ENCODE measurements around the gene YDJC. TPM values are rescaled to one million over a fixed set of nuclear protein-coding genes. Genes with fewer than 3 reads are reported as not detected.
"Not testable (repeated sequence)": the region's sequence is repeated elsewhere in the genome, so short reads cannot be mapped to it uniquely, and the experiment has no call there.

The YDJC gene
- total RNA-seq, 4 donors from 2014 or later, result 28.6 to 34.6 (median 30.9) TPM

DNA sequence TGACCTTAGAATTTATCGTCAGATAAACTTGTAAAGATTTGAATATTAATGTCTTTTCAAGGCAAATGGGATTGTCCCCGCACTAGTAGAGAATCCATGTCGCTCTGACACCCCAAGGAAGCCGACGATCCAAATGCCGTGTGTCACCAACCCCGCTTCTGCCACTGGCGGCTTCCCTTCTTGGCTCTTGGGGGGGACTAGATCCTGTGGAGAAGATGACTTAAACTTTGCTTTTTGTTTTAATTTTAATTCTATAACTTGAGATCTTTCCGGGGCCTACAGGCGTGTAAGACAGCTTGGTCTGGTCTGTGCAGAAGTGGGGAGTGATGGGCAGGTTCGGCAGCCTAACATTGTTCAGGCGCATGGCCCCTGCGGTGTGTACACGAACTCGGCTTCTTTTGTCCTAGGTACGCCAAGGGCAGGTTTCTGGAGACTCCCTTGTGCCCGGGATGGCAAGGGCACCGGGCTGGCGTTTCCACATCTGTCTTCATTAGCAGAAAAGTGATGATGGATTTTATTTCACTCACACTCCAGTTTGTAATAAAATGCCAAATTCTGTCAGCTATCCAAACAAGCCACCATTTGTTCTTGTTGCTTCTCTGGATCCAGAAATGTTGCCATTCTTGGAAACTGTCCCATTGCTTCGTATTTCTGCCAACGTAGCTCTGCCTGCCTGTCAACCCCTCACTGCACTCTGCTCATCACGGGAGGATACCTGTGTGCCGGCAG is 6.7 kb downstream of the YDJC start:
- Histone ChIP-seq H3K27me3 (no peaks in the 10 kb centered on the region), H3K9me3 (no peaks in the 10 kb centered on the region), H3K36me3 (peaks cover 13% of the 10 kb centered on the region), H3K27ac (no peak overlapping the region), H3K4me3 (no peak overlapping the region), H3K4me1 (peaks cover 38% of the 10 kb centered on the region)
- no peak for DNase-seq (ENCODE audit: low spot score in 2 of 2)
- TF ChIP-seq POLR2A (IDR thresholded peaks at IDR 0.05) (no peak), CTCF (IDR thresholded peaks at IDR 0.05) (no peak), POLR2AphosphoS5 (IDR thresholded peaks at IDR 0.05) (no peak), EP300 (IDR thresholded peaks at IDR 0.05) (no peak)
- 66% methylated on average over 23 of the region's 23 CpGs for WGBS

DNA sequence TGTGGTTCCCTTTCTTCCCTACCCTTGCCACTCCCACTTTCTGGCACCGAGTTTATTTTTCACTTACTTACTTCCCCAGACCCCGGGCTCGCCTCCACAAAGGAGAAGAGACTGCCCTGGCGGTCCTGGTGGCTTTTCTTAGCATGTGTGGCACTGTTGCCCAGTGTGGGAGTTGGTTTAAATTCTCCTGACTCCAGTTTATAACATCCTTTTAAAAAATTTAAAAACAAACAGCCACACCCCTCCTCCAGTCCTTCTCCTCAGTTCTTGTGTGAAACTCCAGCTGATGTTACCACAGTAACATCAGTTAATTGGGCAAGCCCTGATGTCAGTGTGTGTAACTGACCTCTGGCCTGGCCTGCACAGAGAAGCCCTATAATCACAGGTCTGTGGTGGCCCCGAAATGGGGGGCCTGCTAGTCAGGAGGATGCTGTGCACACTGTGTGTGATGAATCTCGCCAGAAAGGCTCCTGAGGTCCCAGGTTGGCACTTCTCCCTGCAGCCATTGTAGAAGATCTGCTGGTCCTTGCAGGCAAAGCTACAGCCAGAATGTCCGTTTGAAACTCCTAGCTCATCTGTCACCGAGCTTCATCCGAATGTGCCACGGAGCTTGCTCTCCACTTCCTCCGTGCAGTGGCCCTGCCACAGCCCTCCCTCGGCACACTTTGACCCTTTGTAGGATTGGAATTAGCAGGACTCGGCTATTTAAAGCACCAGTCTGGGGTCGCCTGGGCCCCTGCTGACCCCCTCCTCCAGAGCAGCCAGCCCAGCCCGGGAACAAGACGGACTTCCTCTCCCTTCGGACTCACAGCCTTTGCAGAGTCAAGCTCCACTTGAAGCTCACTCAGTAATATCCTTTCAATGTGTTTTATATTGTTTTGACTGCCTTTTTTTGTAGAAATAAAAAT is 7.6 kb downstream of the YDJC start:
- DNase-seq (ENCODE audit: low spot score in 2 of 2), result no peak
- Histone ChIP-seq H3K27ac (no peak overlapping the region), H3K4me3 (no peak overlapping the region), H3K9me3 (no peaks in the 10 kb centered on the region), H3K36me3 (peaks cover 16% of the 10 kb centered on the region), H3K4me1 (peaks cover 37% of the 10 kb centered on the region), H3K27me3 (no peaks in the 10 kb centered on the region)
- 67% methylated on average over 17 of the region's 17 CpGs for WGBS
- no peak for TF ChIP-seq CTCF (IDR thresholded peaks at IDR 0.05)
- no peak for TF ChIP-seq EP300 (IDR thresholded peaks at IDR 0.05)
- no peak for TF ChIP-seq POLR2AphosphoS5 (IDR thresholded peaks at IDR 0.05)
- no peak for TF ChIP-seq POLR2A (IDR thresholded peaks at IDR 0.05)

DNA sequence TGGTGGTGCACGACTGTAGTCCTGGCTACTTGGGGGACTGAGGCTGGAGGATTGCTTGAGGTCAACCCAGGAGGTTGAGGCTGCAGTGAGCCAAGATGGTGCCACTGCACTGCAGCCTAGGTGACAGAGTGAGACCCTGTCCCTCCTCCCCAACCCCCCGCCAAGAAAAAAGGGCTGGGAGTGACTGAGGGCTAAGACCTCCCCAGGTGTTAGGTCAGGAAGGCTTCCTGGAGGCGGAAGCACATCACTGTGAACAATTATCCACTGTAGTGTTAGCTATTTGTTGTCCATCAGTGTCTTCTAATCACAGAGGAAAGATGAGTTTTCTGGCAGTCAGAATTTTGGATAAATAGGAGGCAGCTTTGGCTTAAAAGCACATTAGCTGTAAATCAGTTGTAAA is 8.8 kb downstream of the YDJC start:
- Histone ChIP-seq H3K27me3 (no peaks in the 10 kb centered on the region), H3K9me3 (no peaks in the 10 kb centered on the region), H3K36me3 (peaks cover 16% of the 10 kb centered on the region), H3K4me3 (no peak overlapping the region), H3K27ac (no peak overlapping the region), H3K4me1 (peaks cover 35% of the 10 kb centered on the region)
- DNase-seq (ENCODE audit: low spot score in 2 of 2), result no peak
- WGBS, result 80% methylated on average over 1 of the region's 3 CpGs
- TF ChIP-seq EP300 (IDR thresholded peaks at IDR 0.05), result no peak
- TF ChIP-seq POLR2A (IDR thresholded peaks at IDR 0.05), result no peak
- no peak for TF ChIP-seq POLR2AphosphoS5 (IDR thresholded peaks at IDR 0.05)
- no peak for TF ChIP-seq CTCF (IDR thresholded peaks at IDR 0.05)

DNA sequence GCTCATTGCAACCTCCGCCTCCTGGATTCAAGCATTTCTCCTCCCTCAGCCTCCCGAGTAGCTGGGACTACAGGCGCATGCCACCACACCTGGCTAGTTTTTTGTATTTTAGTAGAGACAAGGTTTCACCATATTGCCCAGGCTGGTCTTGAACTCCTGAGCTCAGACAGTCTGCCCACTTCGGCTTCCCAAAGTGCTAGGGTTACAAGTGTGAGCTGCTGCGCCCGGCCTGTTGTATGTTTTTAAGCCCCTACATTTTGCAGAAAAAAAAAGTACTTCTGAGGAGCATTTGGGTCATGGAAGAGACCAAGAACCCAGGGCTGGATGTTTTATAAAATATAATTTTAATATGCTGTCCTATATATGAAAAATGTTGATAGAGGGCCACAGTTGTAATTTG is 12.5 kb downstream of the YDJC start:
- peaks cover 36% of the 10 kb centered on the region for H3K36me3 ChIP-seq
- not testable (repeated sequence) for H3K27me3 ChIP-seq; H3K27ac ChIP-seq; DNase-seq (ENCODE audit: low spot score in 2 of 2); H3K4me1 ChIP-seq; H3K4me3 ChIP-seq; H3K9me3 ChIP-seq
- 96% methylated on average over 6 of the region's 6 CpGs for WGBS

DNA sequence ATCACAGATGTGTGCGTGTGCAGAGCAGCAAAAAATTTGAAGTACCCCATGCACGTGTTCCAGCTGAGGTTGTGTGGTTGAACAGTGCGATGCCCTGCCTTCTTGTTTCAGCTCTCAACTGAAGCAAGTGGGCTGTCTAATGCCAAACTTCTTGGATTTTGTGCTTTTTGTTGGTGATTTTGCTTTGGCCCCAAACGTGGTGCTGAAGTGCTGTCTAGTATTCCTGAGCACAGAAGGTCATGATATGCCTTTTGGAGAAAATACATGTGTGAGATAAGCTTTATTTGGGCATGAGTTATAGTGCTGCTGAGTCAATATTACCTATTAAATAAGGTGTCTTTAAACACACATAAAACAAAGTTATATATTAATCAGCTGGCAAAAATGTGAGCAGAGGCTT is 14.1 kb downstream of the YDJC start:
- Histone ChIP-seq H3K4me1 (peaks cover 3% of the 10 kb centered on the region), H3K9me3 (no peaks in the 10 kb centered on the region), H3K4me3 (no peak overlapping the region), H3K27me3 (no peaks in the 10 kb centered on the region), H3K27ac (no peak overlapping the region), H3K36me3 (peaks cover 49% of the 10 kb centered on the region)
- TF ChIP-seq POLR2AphosphoS5 (IDR thresholded peaks at IDR 0.05) (no peak), POLR2A (IDR thresholded peaks at IDR 0.05) (no peak), EP300 (IDR thresholded peaks at IDR 0.05) (no peak), CTCF (IDR thresholded peaks at IDR 0.05) (no peak)
- no peak for DNase-seq (ENCODE audit: low spot score in 2 of 2)
- WGBS, result 90% methylated on average over 4 of the region's 4 CpGs

Measured in suprapubic skin (tissue), 4 donors.